ENCODE data around the gene ZNF319. TPM values are rescaled to one million over a fixed set of nuclear protein-coding genes. Genes with fewer than 3 reads are reported as not detected.

Gene ZNF319
- total and polyA plus RNA-seq, 2 of the 13 experiments (the other 11 are each of a cell fraction or from before 2014, with no cell fraction given), result 2.4 to 3.6 TPM

DNA sequence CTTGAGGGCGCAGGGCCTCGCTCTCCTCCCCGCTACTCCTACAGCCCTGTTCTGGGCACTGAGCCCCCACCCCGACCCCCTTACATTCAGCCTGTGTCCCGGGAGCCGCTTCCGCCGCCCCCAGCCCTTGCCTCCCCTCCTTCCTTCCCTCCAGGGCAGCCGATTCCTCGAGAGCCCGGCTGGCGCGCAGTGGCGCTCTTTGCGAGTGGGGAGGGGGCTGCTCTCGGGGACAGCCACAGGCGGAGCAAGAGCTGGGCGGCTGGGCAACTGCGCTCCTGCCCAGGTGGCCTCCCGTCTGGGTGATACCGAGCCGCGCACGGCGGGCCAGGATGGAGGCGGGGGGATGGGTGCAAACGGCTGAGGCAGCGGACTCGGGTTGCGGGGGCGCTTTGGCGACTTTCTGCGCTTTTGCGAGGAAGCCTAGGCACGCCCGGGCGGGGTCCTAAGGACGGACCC lies 26.3 kb upstream of the ZNF319 start:
- no peak overlapping the region for H2AFZ ChIP-seq (ENCODE audit: low read length)
- peaks cover 23% of the 10 kb centered on the region; the same call in 1 of the 2 replicates for H4K20me1 ChIP-seq (ENCODE audit: insufficient read depth, low read length)
- peaks cover 31% of the 10 kb centered on the region for H3K79me2 ChIP-seq (ENCODE audit: insufficient read depth, low read length)
- intact Hi-C loops (cut with micrococcal nuclease; ENCODE audit: unreplicated experiment) (loop anchor here (10.0 kb wide), 2 partner anchors 168 to 278 kb away; partner anchors contain the start of gene CSNK2A2), in situ Hi-C loops (cut with HindIII; ENCODE audit: extremely low pct_ligation_motif_present, low pct_unique_long_range_greater_than_20kb) (no loop called here)
- H3K27ac ChIP-seq (ENCODE audit: extremely low read length, insufficient read depth, low read length), result peak overlapping the region; percentile 6
- peak overlapping the region; percentile 87 to 97 (median 88) for H3K4me3 ChIP-seq (replicated peaks in 1 of 3; ENCODE audit: insufficient read depth in 1 of 3, low read depth in 2 of 3, low read length in 3 of 3)
- peaks cover 0 to 6% of the 10 kb centered on the region in 2 experiments; a peak in 2 of 5 replicates for H3K36me3 ChIP-seq (replicated peaks in 1 of 2; ENCODE audit: control insufficient read depth in 1 of 2, insufficient read depth in 2 of 2, low read length in 2 of 2)
- 0% methylated on average over 25 of the region's 38 CpGs for WGBS (ENCODE audit: low lambda C conversion rate)
- no peaks in the 10 kb centered on the region for H3K9me3 ChIP-seq (ENCODE audit: low read length)
- no TSS peak for BruUV-seq (replicated peaks)
- POLR2A ChIA-PET, result interaction anchor here (0.7 to 5.9 kb wide), 3 partner anchors 101 to 155 kb away, joined by 3 to 101 read pairs (median 3); partner anchors contain the start of gene CFAP20
- H3K4me2 ChIP-seq (ENCODE audit: low read depth, low read length), result peak overlapping the region; percentile 96
- CTCF ChIA-PET (ENCODE audit: low intra/inter-chr PET ratio, low total read pairs), result no interaction called here
- H3K9ac ChIP-seq (ENCODE audit: insufficient read depth, low read depth, low read length), result peak overlapping the region; percentile 82
- H3K4me1 ChIP-seq (ENCODE audit: insufficient read depth, low read length), result peaks cover 59% of the 10 kb centered on the region
- ATAC-seq, result peak; percentile 0; the same call in 2 of the 3 replicates
- no peaks in the 10 kb centered on the region for H3K27me3 ChIP-seq (ENCODE audit: control insufficient read depth in 1 of 2, insufficient read depth in 2 of 2, low read length in 2 of 2)
- FAIRE-seq, result no peak
- DNase-seq (ENCODE audit: low spot score), result no peak
- TF ChIP-seq EP300 (IDR thresholded peaks at IDR 0.05; ENCODE audit: low read depth in 2 of 2, low read length in 2 of 2) (no peak), EP300 (CRISPR knock-in tag; IDR thresholded peaks at IDR 0.05; ENCODE audit: borderline replicate concordance) (no peak), ZNF761 (CRISPR knock-in tag; conservative IDR thresholded peaks at IDR 0.05) (peak; percentile 4; the same call in 1 of the 2 replicates), ZNF292 (CRISPR knock-in tag; IDR thresholded peaks at IDR 0.05; ENCODE audit: borderline replicate concordance, low read depth) (peak; percentile 38; the same call in 1 of the 2 replicates), ZNF30 (CRISPR knock-in tag; IDR thresholded peaks at IDR 0.05) (no peak), MEIS1 (CRISPR knock-in tag; IDR thresholded peaks at IDR 0.05; ENCODE audit: borderline replicate concordance) (peak; percentile 52), ZBTB38 (CRISPR knock-in tag; IDR thresholded peaks at IDR 0.05) (no peak), ZNF619 (CRISPR knock-in tag; IDR thresholded peaks at IDR 0.05) (0 out of 2 replicates have a peak, but pooled peaks have one; percentile 19), TCF7 (IDR thresholded peaks at IDR 0.05; ENCODE audit: low read depth) (no peak), HOXA5 (CRISPR knock-in tag; IDR thresholded peaks at IDR 0.05) (0 out of 2 replicates have a peak, but pooled peaks have one; percentile 63), PHF8 (CRISPR knock-in tag; IDR thresholded peaks at IDR 0.05) (peak; percentile 52; the same call in 1 of the 2 replicates), DMAP1 (CRISPR knock-in tag; IDR thresholded peaks at IDR 0.05) (peak; percentile 10; the same call in 1 of the 2 replicates), SPEN (CRISPR knock-in tag; IDR thresholded peaks at IDR 0.05; ENCODE audit: low read depth) (peak; percentile 21; the same call in 1 of the 2 replicates), RBFOX2 (IDR thresholded peaks at IDR 0.05; ENCODE audit: low read depth, low read length) (peak; percentile 45; the same call in 1 of the 2 replicates), ZNF543 (CRISPR knock-in tag; IDR thresholded peaks at IDR 0.05) (peak; percentile 22), GATAD2A (CRISPR knock-in tag; IDR thresholded peaks at IDR 0.05) (peak; percentile 15; the same call in 1 of the 2 replicates)
- TF ChIP-seq, protein P1, sequence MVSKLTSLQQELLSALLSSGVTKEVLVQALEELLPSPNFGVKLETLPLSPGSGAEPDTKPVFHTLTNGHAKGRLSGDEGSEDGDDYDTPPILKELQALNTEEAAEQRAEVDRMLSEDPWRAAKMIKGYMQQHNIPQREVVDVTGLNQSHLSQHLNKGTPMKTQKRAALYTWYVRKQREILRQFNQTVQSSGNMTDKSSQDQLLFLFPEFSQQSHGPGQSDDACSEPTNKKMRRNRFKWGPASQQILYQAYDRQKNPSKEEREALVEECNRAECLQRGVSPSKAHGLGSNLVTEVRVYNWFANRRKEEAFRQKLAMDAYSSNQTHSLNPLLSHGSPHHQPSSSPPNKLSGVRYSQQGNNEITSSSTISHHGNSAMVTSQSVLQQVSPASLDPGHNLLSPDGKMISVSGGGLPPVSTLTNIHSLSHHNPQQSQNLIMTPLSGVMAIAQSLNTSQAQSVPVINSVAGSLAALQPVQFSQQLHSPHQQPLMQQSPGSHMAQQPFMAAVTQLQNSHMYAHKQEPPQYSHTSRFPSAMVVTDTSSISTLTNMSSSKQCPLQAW (CRISPR knock-in tag; IDR thresholded peaks at IDR 0.05), result peak; percentile 41; the same call in 1 of the 2 replicates
- TF ChIP-seq, protein P2, sequence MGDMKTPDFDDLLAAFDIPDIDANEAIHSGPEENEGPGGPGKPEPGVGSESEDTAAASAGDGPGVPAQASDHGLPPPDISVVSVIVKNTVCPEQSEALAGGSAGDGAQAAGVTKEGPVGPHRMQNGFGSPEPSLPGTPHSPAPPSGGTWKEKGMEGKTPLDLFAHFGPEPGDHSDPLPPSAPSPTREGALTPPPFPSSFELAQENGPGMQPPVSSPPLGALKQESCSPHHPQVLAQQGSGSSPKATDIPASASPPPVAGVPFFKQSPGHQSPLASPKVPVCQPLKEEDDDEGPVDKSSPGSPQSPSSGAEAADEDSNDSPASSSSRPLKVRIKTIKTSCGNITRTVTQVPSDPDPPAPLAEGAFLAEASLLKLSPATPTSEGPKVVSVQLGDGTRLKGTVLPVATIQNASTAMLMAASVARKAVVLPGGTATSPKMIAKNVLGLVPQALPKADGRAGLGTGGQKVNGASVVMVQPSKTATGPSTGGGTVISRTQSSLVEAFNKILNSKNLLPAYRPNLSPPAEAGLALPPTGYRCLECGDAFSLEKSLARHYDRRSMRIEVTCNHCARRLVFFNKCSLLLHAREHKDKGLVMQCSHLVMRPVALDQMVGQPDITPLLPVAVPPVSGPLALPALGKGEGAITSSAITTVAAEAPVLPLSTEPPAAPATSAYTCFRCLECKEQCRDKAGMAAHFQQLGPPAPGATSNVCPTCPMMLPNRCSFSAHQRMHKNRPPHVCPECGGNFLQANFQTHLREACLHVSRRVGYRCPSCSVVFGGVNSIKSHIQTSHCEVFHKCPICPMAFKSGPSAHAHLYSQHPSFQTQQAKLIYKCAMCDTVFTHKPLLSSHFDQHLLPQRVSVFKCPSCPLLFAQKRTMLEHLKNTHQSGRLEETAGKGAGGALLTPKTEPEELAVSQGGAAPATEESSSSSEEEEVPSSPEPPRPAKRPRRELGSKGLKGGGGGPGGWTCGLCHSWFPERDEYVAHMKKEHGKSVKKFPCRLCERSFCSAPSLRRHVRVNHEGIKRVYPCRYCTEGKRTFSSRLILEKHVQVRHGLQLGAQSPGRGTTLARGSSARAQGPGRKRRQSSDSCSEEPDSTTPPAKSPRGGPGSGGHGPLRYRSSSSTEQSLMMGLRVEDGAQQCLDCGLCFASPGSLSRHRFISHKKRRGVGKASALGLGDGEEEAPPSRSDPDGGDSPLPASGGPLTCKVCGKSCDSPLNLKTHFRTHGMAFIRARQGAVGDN (CRISPR knock-in tag; IDR thresholded peaks at IDR 0.05), result peak; percentile 54; the same call in 1 of the 2 replicates
- TF ChIP-seq, protein P3, sequence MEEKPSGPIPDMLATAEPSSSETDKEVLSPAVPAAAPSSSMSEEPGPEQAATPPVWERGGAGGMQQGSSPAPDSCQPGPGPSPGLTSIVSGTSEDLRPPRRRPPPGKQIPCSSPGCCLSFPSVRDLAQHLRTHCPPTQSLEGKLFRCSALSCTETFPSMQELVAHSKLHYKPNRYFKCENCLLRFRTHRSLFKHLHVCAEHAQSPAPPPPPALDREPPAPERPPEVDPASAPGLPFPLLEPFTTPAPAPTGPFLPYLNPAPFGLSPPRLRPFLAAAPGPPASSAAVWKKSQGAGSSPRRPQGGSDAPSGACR (CRISPR knock-in tag; IDR thresholded peaks at IDR 0.05), result 0 out of 2 replicates have a peak, but pooled peaks have one; percentile 15
